ENCODE measurements around the gene CLCA2. TPM values are rescaled to one million over a fixed set of nuclear protein-coding genes. Genes with fewer than 3 reads are reported as not detected.

Gene CLCA2
- total and polyA plus RNA-seq, 4 donors: not detected

- Histone ChIP-seq H3K27me3 (ENCODE audit: control insufficient read depth in 4 of 4, insufficient read depth in 4 of 4, low read length in 3 of 4) (no peaks in the 10 kb centered on the region), H3K4me1 (ENCODE audit: control insufficient read depth in 4 of 4, insufficient read depth in 4 of 4, low read length in 3 of 4) (peaks cover 0 to 8% (median 3%) of the 10 kb centered on the region in 4 donors), H3K4me3 (ENCODE audit: low read depth in 1 of 3, low read length in 3 of 3) (no peak overlapping the region), H3K9me3 (ENCODE audit: control insufficient read depth in 4 of 4, low read length in 3 of 4) (no peaks in the 10 kb centered on the region), H3K27ac (ENCODE audit: low read depth in 1 of 2, low read length in 2 of 2) (peak overlapping the region in 1 of 2 donors; percentile 15), H3K36me3 (ENCODE audit: control insufficient read depth in 4 of 4, insufficient read depth in 3 of 4, low read depth in 1 of 4, low read length in 3 of 4) (peaks cover 0 to 2% (median 0%) of the 10 kb centered on the region in 4 donors), H3K9ac (ENCODE audit: low read depth in 1 of 2, low read length in 2 of 2) (no peak overlapping the region)
- WGBS: 70% methylated on average over 4 of the region's 4 CpGs
- TF ChIP-seq CTCF (IDR thresholded peaks at IDR 0.05; ENCODE audit: low read depth, low read length, missing input control) (no peak), HNF4G (IDR thresholded peaks at IDR 0.05) (no peak), FOXA2 (IDR thresholded peaks at IDR 0.05) (no peak), NR2F2 (IDR thresholded peaks at IDR 0.05) (no peak)
- no peak for DNase-seq (ENCODE audit: low spot score)
Observed at GRCh38 chr1:86381223-86381622, 42.7 kb upstream of the CLCA2 start.

GRCh38 chr1:86382878-86383277 is 41.1 kb upstream of the CLCA2 start:
- H3K4me1 ChIP-seq (ENCODE audit: control insufficient read depth in 4 of 4, insufficient read depth in 4 of 4, low read length in 3 of 4): peaks cover 0 to 8% (median 3%) of the 10 kb centered on the region in 4 donors
- no peak for DNase-seq (ENCODE audit: low spot score)
- WGBS: 46% methylated on average over 1 of the region's 1 CpG
- H3K9me3 ChIP-seq (ENCODE audit: control insufficient read depth in 4 of 4, low read length in 3 of 4): no peaks in the 10 kb centered on the region
- H3K27ac ChIP-seq (ENCODE audit: low read depth in 1 of 2, low read length in 2 of 2): peak overlapping the region; percentile 1 to 20
- peak overlapping the region in 2 of 3 donors; percentile 15 to 23 for H3K4me3 ChIP-seq (ENCODE audit: low read depth in 1 of 3, low read length in 3 of 3)
- H3K9ac ChIP-seq (ENCODE audit: low read depth in 1 of 2, low read length in 2 of 2): peak overlapping the region in 1 of 2 donors; percentile 58
- TF ChIP-seq FOXA2 (IDR thresholded peaks at IDR 0.05) (no peak), YY1 (IDR thresholded peaks at IDR 0.05) (peak; percentile 24)
- H3K36me3 ChIP-seq (ENCODE audit: control insufficient read depth in 4 of 4, insufficient read depth in 3 of 4, low read depth in 1 of 4, low read length in 3 of 4): peaks cover 0 to 2% (median 0%) of the 10 kb centered on the region in 4 donors
- H3K27me3 ChIP-seq (ENCODE audit: control insufficient read depth in 4 of 4, insufficient read depth in 4 of 4, low read length in 3 of 4): no peaks in the 10 kb centered on the region

GRCh38 chr1:86387916-86388627 is 35.9 kb upstream of the CLCA2 start:
- WGBS: 91% methylated on average over 3 of the region's 3 CpGs
- no peak overlapping the region for H3K27ac ChIP-seq (ENCODE audit: low read depth in 1 of 2, low read length in 2 of 2)
- TF ChIP-seq RXRA (IDR thresholded peaks at IDR 0.05): no peak
- no peak for TF ChIP-seq FOXA1 (IDR thresholded peaks at IDR 0.05)
- TF ChIP-seq MAX (IDR thresholded peaks at IDR 0.05): no peak
- no peak for TF ChIP-seq TAF1 (conservative IDR thresholded peaks at IDR 0.05)
- no peak for TF ChIP-seq EGR1 (IDR thresholded peaks at IDR 0.05; ENCODE audit: low read depth in 2 of 2)
- TF ChIP-seq YY1 (IDR thresholded peaks at IDR 0.05): no peak
- no peak for TF ChIP-seq ATF3 (IDR thresholded peaks at IDR 0.05)
- no peak for TF ChIP-seq HNF4A (conservative IDR thresholded peaks at IDR 0.05)
- TF ChIP-seq ZBTB33 (IDR thresholded peaks at IDR 0.05): no peak
- no peak for TF ChIP-seq SP1 (IDR thresholded peaks at IDR 0.05)
- no peak for TF ChIP-seq REST (IDR thresholded peaks at IDR 0.05)
- TF ChIP-seq JUND (IDR thresholded peaks at IDR 0.05): no peak
- TF ChIP-seq NR2F2 (IDR thresholded peaks at IDR 0.05): no peak
- TF ChIP-seq CTCF (IDR thresholded peaks at IDR 0.05; ENCODE audit: low read depth, low read length, missing input control): no peak
- TF ChIP-seq FOXA2 (IDR thresholded peaks at IDR 0.05): no peak
- TF ChIP-seq HNF4G (IDR thresholded peaks at IDR 0.05): no peak
- TF ChIP-seq GABPA (IDR thresholded peaks at IDR 0.05 in 1 of 2, conservative IDR thresholded peaks at IDR 0.05 in 1 of 2): no peak

More at GRCh38 chr1:86387916-86388627, 35.9 kb upstream of the CLCA2 start:
- no peaks in the 10 kb centered on the region for H3K9me3 ChIP-seq (ENCODE audit: control insufficient read depth in 4 of 4, low read length in 3 of 4)
- no peak for DNase-seq (ENCODE audit: low spot score)
- H3K27me3 ChIP-seq (ENCODE audit: control insufficient read depth in 4 of 4, insufficient read depth in 4 of 4, low read length in 3 of 4): no peaks in the 10 kb centered on the region
- no peak overlapping the region for H3K4me3 ChIP-seq (ENCODE audit: low read depth in 1 of 3, low read length in 3 of 3)
- H3K4me1 ChIP-seq (ENCODE audit: control insufficient read depth in 4 of 4, insufficient read depth in 4 of 4, low read length in 3 of 4): peaks cover 0 to 3% (median under 1%) of the 10 kb centered on the region in 4 donors
- no peaks in the 10 kb centered on the region for H3K36me3 ChIP-seq (ENCODE audit: control insufficient read depth in 4 of 4, insufficient read depth in 3 of 4, low read depth in 1 of 4, low read length in 3 of 4)
- H3K9ac ChIP-seq (ENCODE audit: low read depth in 1 of 2, low read length in 2 of 2): no peak overlapping the region

All from liver (tissue), 9 donors.